HG03095 (cell line): Measurements from ENCODE around the gene DLD.

ENCODE experiments used
- ATAC-seq: cut with Tn5 transposase; IDR thresholded peaks from one replicate; pipeline ENCODE4 v1.9.1; 2021; ENCODE audit warnings: moderate library complexity; ENCODE audit not compliant: unreplicated experiment

The DLD gene

DNA sequence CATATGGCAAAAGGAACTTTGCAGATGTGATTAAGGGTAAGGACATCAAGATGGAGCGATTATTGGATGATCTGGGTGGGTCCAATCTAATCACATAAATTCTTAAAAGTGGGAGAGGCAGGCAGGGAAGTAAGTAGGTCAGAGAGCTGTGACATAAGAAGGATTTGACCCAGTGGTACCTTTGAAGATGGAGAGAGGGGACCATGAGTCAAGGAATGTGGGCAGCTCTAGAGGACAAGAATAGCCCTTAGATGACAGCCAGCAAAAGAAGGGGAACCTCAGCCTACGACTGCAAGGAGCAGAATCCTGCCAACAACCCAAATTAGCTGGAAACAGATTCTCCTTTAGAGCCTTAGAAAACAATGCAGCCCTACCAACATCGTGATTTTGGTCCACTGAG lies 77.5 kb downstream of the DLD start:
- ATAC-seq, result no peak

DNA sequence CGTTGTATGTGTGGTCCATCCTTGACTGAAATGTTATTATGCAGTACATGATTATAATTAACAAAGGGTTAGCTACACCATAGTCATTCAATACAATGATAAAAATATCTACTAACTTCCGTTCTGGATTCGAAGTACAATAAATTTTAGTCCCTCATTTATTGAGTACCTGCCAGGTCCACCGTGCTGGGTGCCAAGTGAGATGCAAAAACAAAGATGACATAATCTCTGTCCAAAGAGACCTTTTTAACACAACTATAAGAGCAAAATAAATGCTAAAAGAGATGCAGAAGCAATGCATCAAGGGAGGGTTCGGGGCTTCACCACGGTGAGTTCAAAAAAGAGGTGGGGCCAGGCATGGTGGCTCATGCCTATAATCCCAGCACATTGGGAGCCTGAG lies 78.9 kb downstream of the DLD start:
- no peak for ATAC-seq
